K562 (cell line): ENCODE results near the gene CUEDC2. TPM values are rescaled to one million over a fixed set of nuclear protein-coding genes. Genes with fewer than 3 reads are reported as not detected.

Experiments used
- ATAC-seq: fragments of 200-7000 bp; cut with Tn5 transposase; 3 replicates; pipeline ENCODE4 v1.9.1; 2020; ENCODE audit warnings: moderate library complexity
- BruUV-seq: library from RNA; stranded (reverse); fragments of 400-500 nt; replicated peaks from 2 replicates; lab custom pipeline; 2021; lab: Mats Ljungman, UMichigan
- CTCF ChIA-PET: fragments of 300-600 bp; formaldehyde crosslinking; extraction: SDS; loops from one replicate; lab custom pipeline; 2021; ENCODE audit warnings: low intra/inter-chr PET ratio; lab: Yijun Ruan, JAX
- POLR2A ChIA-PET: fragments of 300-600, 350-650 bp; sonication (Branson Sonifier 250); formaldehyde crosslinking; extraction: SDS; loops from one replicate; lab custom pipeline; 2021; ENCODE audit warnings: antibody characterized with exemption, inconsistent platforms; lab: Yijun Ruan, JAX
- DNase-seq, 4 experiments: peaks; one replicate each; pipeline versions ENCODE4 v3.0.0 to v3.0.0-alpha.2; 2011 to 2018; ENCODE audit warnings: low spot score in 3 of 4, mixed read lengths in 3 of 4; ENCODE audit errors: extremely low read depth in 1 of 4
- FAIRE-seq: peaks from 2 replicates; lab custom pipeline; 2011; peaks lifted over from hg19 to GRCh38; lab: Jason Lieb, UNC
- H2AFZ ChIP-seq: 2 replicates; pipeline ENCODE4 v1.6.0; 2011; ENCODE audit warnings: low read depth, low read length, control low read depth, inconsistent platforms
- H3K27ac ChIP-seq: fragments of 200-600 bp; 3 replicates; pipeline ENCODE4 v1.8.0; 2011; ENCODE audit warnings: low read depth, mild to moderate bottlenecking, control low read depth, inconsistent platforms, low read length, moderate library complexity, mixed read lengths; ENCODE audit errors: extremely low read depth
- H3K27me3 ChIP-seq, 2 experiments: fragments of 300-600 bp in 1 of 2; 2 replicates in 1 of 2; 3 replicates in 1 of 2; pipeline versions ENCODE4 v1.6.0 to v1.8.0; 2011; ENCODE audit warnings: inconsistent platforms in 2 of 2, low read length in 2 of 2, mild to moderate bottlenecking in 1 of 2, mixed read lengths in 1 of 2, moderate library complexity in 1 of 2; ENCODE audit not compliant: control insufficient read depth in 2 of 2, insufficient read depth in 2 of 2
- H3K36me3 ChIP-seq: fragments of 300-600 bp; 3 replicates; pipeline ENCODE4 v1.8.0; 2011; ENCODE audit warnings: mild to moderate bottlenecking, low read length, inconsistent platforms; ENCODE audit not compliant: control insufficient read depth, insufficient read depth
- H3K4me1 ChIP-seq, 2 experiments: fragments of 200-600 bp in 1 of 2; replicated peaks in 1 of 2; 2 replicates in 1 of 2; 3 replicates in 1 of 2; pipeline versions ENCODE4 v1.5.1 to v1.8.0; 2011; ENCODE audit warnings: inconsistent platforms in 2 of 2, low read length in 2 of 2, mild to moderate bottlenecking in 1 of 2, mixed read lengths in 1 of 2, moderate library complexity in 1 of 2; ENCODE audit not compliant: control insufficient read depth in 2 of 2, insufficient read depth in 2 of 2
- H3K4me2 ChIP-seq: 2 replicates; pipeline ENCODE4 v1.6.1; 2011; ENCODE audit warnings: low read length, control low read depth, inconsistent platforms, mixed read lengths; ENCODE audit not compliant: insufficient read depth
- H3K4me3 ChIP-seq: fragments of 200-600 bp; sonication (generic), shearing (Covaris generic); 2 replicates; pipeline ENCODE4 v1.5.1; 2016; ENCODE audit warnings: control low read depth, inconsistent platforms
- H3K79me2 ChIP-seq: fragments of 200-600 bp; 3 replicates; pipeline ENCODE4 v1.8.0; 2011; ENCODE audit warnings: low read length, inconsistent platforms; ENCODE audit not compliant: control insufficient read depth, insufficient read depth
- H3K9ac ChIP-seq, 2 experiments: 2 replicates each; pipeline versions ENCODE4 v1.6.0 to v1.6.1; 2011; ENCODE audit warnings: low read depth in 2 of 2, low read length in 2 of 2, control low read depth in 1 of 2, inconsistent platforms in 1 of 2, mild to moderate bottlenecking in 1 of 2, mixed read lengths in 1 of 2; ENCODE audit not compliant: insufficient read depth in 1 of 2
- H3K9me1 ChIP-seq: one replicate; pipeline ENCODE4 v1.6.0; 2011; ENCODE audit warnings: inconsistent platforms, mild to moderate bottlenecking, low read length, moderate library complexity; ENCODE audit not compliant: control insufficient read depth, insufficient read depth
- H3K9me3 ChIP-seq: replicated peaks from 2 replicates; pipeline ENCODE4 v1.5.1; 2011; ENCODE audit warnings: low read depth, low read length, inconsistent platforms; ENCODE audit not compliant: control insufficient read depth, insufficient read depth
- H4K20me1 ChIP-seq: replicated peaks from 2 replicates; pipeline ENCODE4 v1.6.1; 2011; ENCODE audit warnings: low read length, inconsistent platforms, mixed read lengths; ENCODE audit not compliant: control insufficient read depth, insufficient read depth
- BACH1 ChIP-seq: fragments of 200-800 bp; sonication (Bioruptor generic); IDR thresholded peaks from 2 replicates; pipeline ENCODE4 v1.6.1; 2016; ENCODE audit warnings: missing genetic modification characterization, missing compliant biosample characterization
- COPS2 ChIP-seq: fragments of 450-650 bp; conservative IDR thresholded peaks from 2 replicates; pipeline ENCODE4 v1.6.1; 2016; ENCODE audit warnings: mild to moderate bottlenecking, moderate library complexity
- DLX4 ChIP-seq: fragments of 250-450 bp; sonication (Bioruptor Pico); IDR thresholded peaks from 2 replicates; pipeline ENCODE4 v1.6.1; 2021; ENCODE audit warnings: mild to moderate bottlenecking
- GATAD2A ChIP-seq: fragments of 450-650 bp; IDR thresholded peaks from 2 replicates; pipeline ENCODE4 v1.6.1; 2017
- NBN ChIP-seq: fragments of 450-650 bp; IDR thresholded peaks from 2 replicates; pipeline ENCODE4 v1.6.1; 2016; ENCODE audit warnings: low read depth, mild to moderate bottlenecking
- NELFE ChIP-seq: IDR thresholded peaks from 2 replicates; pipeline ENCODE4 v1.6.1; 2011; ENCODE audit warnings: mild to moderate bottlenecking; ENCODE audit not compliant: insufficient read depth, insufficient read length
- PCBP1 ChIP-seq: fragments of 200-400 bp; formaldehyde crosslinking; IDR thresholded peaks from 2 replicates; pipeline ENCODE4 v1.6.1; 2018; ENCODE audit warnings: mild to moderate bottlenecking, low read depth, low read length; ENCODE audit not compliant: poor library complexity, severe bottlenecking
- POLR2G ChIP-seq: fragments of 200-400 bp; formaldehyde crosslinking; IDR thresholded peaks from 2 replicates; pipeline ENCODE4 v1.6.1; 2017; ENCODE audit warnings: low read depth, mild to moderate bottlenecking, antibody characterized with exemption, low read length, moderate library complexity
- TEAD1 ChIP-seq, 2 experiments: fragments of 450-650 bp in 1 of 2; sonication (generic) in 1 of 2; formaldehyde crosslinking; IDR thresholded peaks; 2 replicates each; pipeline versions ENCODE4 v1.4.0 to v1.8.0; 2020 to 2022; ENCODE audit warnings: mild to moderate bottlenecking in 2 of 2, missing genetic modification reagents in 1 of 2
- ZHX1 ChIP-seq: fragments of 150-350 bp; conservative IDR thresholded peaks from 2 replicates; pipeline ENCODE4 v1.6.1; 2014; ENCODE audit warnings: low read length
- WGBS: fragments of 100-300 bp; shearing (Covaris generic); methylation state at CpG from one replicate; pipeline ENCODE4 v1.1.6; 2016; ENCODE audit warnings: low coverage, mixed read lengths; ENCODE audit not compliant: insufficient coverage; ENCODE audit errors: missing lambda C conversion rate; 5-methylcytosine and 5-hydroxymethylcytosine counted together
- in situ Hi-C: fragments of 300-500 bp; cut with MboI; formaldehyde crosslinking; loops from 4 replicates; pipeline ENCODE4 v1.15.0; 2018; ENCODE audit warnings: inconsistent platforms, mixed read lengths
- intact Hi-C: fragments of 100-400 bp; cut with micrococcal nuclease; formaldehyde crosslinking; loops from 2 replicates; pipeline ENCODE4 v1.14.2; 2022
- polyA plus RNA-seq, 8 experiments: library from polyadenylated mRNA; depleted of rRNA in 4 of 8; stranded (reverse) in 5 of 8; unstranded in 3 of 8; fragments of >200 nt; fragmentation: Nextera tagmentation in 2 of 8; fragmentation: Illumina TruSeq in 1 of 8; extraction: Ambion mirVana in 2 of 8; extraction: Trizol in 1 of 8; gene quantifications; 2 replicates each; pipeline versions ENCODE4 v1.2.1 to v1.2.3, GENCODE V29; 2011 to 2014; ENCODE audit warnings: inconsistent platforms in 1 of 8, missing spikeins in 1 of 8
- total RNA-seq, 7 experiments: library from RNA; depleted of rRNA in 6 of 7; stranded (reverse); fragments of >200 nt in 6 of 7; fragmentation: Illumina TruSeq in 2 of 7; extraction: Trizol in 2 of 7; gene quantifications; 2 replicates each; pipeline versions ENCODE4 v1.2.1 to v1.2.3, GENCODE V29; 2011 to 2021; ENCODE audit warnings: low replicate concordance in 1 of 7

The CUEDC2 gene
- total and polyA plus RNA-seq, 9 of the 15 experiments (the other 6 are each of a cell fraction or from before 2014, with no cell fraction given), result 8.5 to 48.9 (median 27.4) TPM

- ATAC-seq, result no peak
- peak; percentile 9 for TF ChIP-seq PCBP1
- no peak for TF ChIP-seq DLX4
- TF ChIP-seq, all 486 proteins: peak for 1
- 0 out of 3 replicates have a peak, but pooled peaks cover 4% of the 10 kb centered on the region for H3K36me3 ChIP-seq
- no peaks in the 10 kb centered on the region for H4K20me1 ChIP-seq
- ChIA-PET CTCF (no interaction called here), POLR2A (interaction anchor here (0.5 to 2.4 kb wide), 4 partner anchors 16 to 245 kb away, joined by 3 to 8 read pairs (median 3); partner anchors contain the start of gene FBXL15)
- H3K9ac ChIP-seq, result no peak overlapping the region
- H2AFZ ChIP-seq, result no peak overlapping the region
- no peak overlapping the region for H3K4me3 ChIP-seq
- no peak overlapping the region for H3K4me2 ChIP-seq
- intact Hi-C loops, result no loop called here
- H3K9me3 ChIP-seq, result no peaks in the 10 kb centered on the region
- peaks cover 3 to 16% of the 10 kb centered on the region in 2 experiments; a peak in 3 of 5 replicates for H3K27me3 ChIP-seq
- H3K4me1 ChIP-seq, result peaks cover 6 to 53% of the 10 kb centered on the region in 2 experiments; a peak in 4 of 5 replicates
- no peak for FAIRE-seq
- no peak overlapping the region for H3K27ac ChIP-seq
- WGBS, result 58% methylated on average over 7 of the region's 17 CpGs
- H3K9me1 ChIP-seq, result no peaks in the 10 kb centered on the region
- in situ Hi-C loops, result no loop called here
- H3K79me2 ChIP-seq, result no peaks in the 10 kb centered on the region
- BruUV-seq, result no TSS peak
- DNase-seq, result no peak
These were observed 27.8 kb downstream of the CUEDC2 start for GRCh38 chr10:102404361-102405107.

- no peak for FAIRE-seq
- Histone ChIP-seq H3K79me2 (no peaks in the 10 kb centered on the region), H3K27ac (no peak overlapping the region), H3K9me1 (no peaks in the 10 kb centered on the region), H3K36me3 (peaks cover 7% of the 10 kb centered on the region; the same call in 1 of the 3 replicates), H2AFZ (no peak overlapping the region), H3K9me3 (no peaks in the 10 kb centered on the region), H3K9ac (no peak overlapping the region), H3K4me2 (no peak overlapping the region), H3K4me1 (peaks cover 6 to 51% of the 10 kb centered on the region in 2 experiments; a peak in 3 of 5 replicates), H3K27me3 (peaks cover 0 to 5% of the 10 kb centered on the region in 2 experiments; a peak in 2 of 5 replicates), H4K20me1 (no peaks in the 10 kb centered on the region), H3K4me3 (no peak overlapping the region)
- CTCF ChIA-PET, result no interaction called here
- 77% methylated on average over 6 of the region's 13 CpGs for WGBS
- ATAC-seq, result no peak
- no TSS peak for BruUV-seq
- in situ Hi-C loops, result no loop called here
- intact Hi-C loops, result no loop called here
- POLR2A ChIA-PET, result interaction anchor here (0.6 to 2.4 kb wide), 4 partner anchors 10 to 243 kb away, joined by 3 to 8 read pairs (median 4); partner anchors contain the start of gene FBXL15
- DNase-seq, result no peak
- TF ChIP-seq ZHX1, result no peak
- no peak for TF ChIP-seq NELFE
- TF ChIP-seq GATAD2A, result no peak
- TF ChIP-seq TEAD1 (CRISPR knock-in tag; IDR thresholded peaks at IDR 0.05), result no peak
- peak; percentile 47; the same call in 1 of the 2 replicates for TF ChIP-seq POLR2G
- no peak for TF ChIP-seq NBN
- no peak for TF ChIP-seq BACH1 (tag)
- TF ChIP-seq COPS2, result no peak
These were observed 29.3 kb downstream of the CUEDC2 start for GRCh38 chr10:102403115-102403514.
